ENCODE results near the gene AQP3. TPM values are rescaled to one million over a fixed set of nuclear protein-coding genes. Genes with fewer than 3 reads are reported as not detected.

The AQP3 gene
- total RNA-seq, 3 donors from 2014 or later: 2.6 to 8.3 (median 3.9) TPM

GRCh38 chr9:33471361-33471760 is 24.0 kb upstream of the AQP3 start:
- DNase-seq (no peak), ATAC-seq (no peak)
- H3K9me3 ChIP-seq: no peaks in the 10 kb centered on the region
- intact Hi-C loops (cut with DNase I, micrococcal nuclease): no loop called here
- H3K36me3 ChIP-seq (ENCODE audit: low read depth): peaks cover 7% of the 10 kb centered on the region
- no peak overlapping the region for H3K4me3 ChIP-seq
- H3K4me1 ChIP-seq (ENCODE audit: low read depth): peaks cover 9% of the 10 kb centered on the region
- no peak for TF ChIP-seq CTCF (IDR thresholded peaks at IDR 0.05)

DNA sequence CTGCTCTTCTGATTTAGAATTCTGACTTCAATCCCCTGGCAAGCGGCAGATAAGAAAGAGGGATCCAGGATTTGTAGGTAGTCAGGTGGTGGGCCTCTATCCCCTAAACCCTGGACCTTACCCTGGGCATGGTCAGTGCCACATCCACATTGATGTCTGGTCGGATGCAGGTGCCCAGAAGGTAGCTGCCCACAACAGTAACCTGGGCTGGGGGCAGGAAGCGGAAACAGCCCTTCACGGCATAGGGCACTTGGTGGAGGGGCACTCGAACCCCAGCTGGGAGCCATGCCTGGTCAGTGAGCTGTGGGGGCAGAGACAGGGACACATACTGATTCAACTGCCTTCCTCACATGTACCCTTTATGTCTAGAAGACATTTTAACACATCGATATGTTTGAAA is 22.5 kb upstream of the AQP3 start:
- Histone ChIP-seq H3K36me3 (ENCODE audit: low read depth) (peaks cover 15% of the 10 kb centered on the region), H3K9me3 (no peaks in the 10 kb centered on the region), H3K4me1 (ENCODE audit: low read depth) (peaks cover 9% of the 10 kb centered on the region), H3K4me3 (no peak overlapping the region)
- ATAC-seq (no peak), DNase-seq (no peak)
- intact Hi-C loops (cut with DNase I, micrococcal nuclease): no loop called here
- no peak for TF ChIP-seq CTCF (IDR thresholded peaks at IDR 0.05)

DNA sequence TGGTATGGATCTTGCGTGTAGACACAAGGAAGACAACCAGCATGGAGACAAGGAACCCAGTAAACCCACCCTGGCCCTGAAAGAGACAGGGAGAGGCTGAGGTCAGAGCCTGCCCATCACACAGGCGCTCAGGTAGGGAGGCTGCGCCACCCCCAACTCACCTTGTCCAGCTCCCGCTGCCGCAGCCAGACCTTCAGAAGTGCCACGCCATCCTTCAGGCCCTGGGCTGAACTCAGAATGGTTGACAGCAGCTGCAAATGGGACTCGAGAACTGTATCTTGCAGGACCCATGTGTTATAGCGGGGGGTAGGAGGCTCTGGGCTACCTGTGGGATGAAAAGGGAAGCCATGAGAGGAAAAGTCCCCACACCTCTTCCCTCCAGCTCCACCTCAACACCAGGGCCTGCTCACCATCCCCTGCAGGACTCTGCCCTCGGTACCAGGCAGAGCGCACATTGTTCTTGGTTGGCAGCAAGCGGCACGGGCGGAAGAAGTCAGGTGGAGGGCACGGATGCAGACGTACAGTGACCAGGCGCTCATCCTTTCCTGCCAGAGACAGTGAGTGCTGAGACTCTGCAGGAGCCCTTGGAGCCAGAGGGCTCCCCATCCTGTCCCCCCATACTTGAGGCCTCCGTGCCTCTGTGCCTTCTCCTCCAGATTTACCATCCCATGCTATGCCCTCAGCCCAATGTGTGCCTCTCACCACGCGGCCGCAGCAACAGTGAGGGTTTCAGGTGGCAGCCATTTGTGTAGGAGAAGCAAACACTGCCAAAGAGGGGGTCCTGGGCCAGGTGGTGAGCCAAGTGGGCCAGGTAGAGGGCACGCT is 21.6 kb upstream of the AQP3 start:
- peaks cover 15% of the 10 kb centered on the region for H3K36me3 ChIP-seq (ENCODE audit: low read depth)
- no peak for ATAC-seq
- TF ChIP-seq CTCF (IDR thresholded peaks at IDR 0.05): no peak
- no peaks in the 10 kb centered on the region for H3K9me3 ChIP-seq
- H3K4me3 ChIP-seq: no peak overlapping the region
- H3K4me1 ChIP-seq (ENCODE audit: low read depth): peaks cover 9% of the 10 kb centered on the region
- no peak for DNase-seq
- intact Hi-C loops (cut with DNase I, micrococcal nuclease): no loop called here

GRCh38 chr9:33468215-33468730 is 20.9 kb upstream of the AQP3 start:
- no peaks in the 10 kb centered on the region for H3K9me3 ChIP-seq
- peaks cover 15% of the 10 kb centered on the region for H3K36me3 ChIP-seq (ENCODE audit: low read depth)
- no peak overlapping the region for H3K4me3 ChIP-seq
- ATAC-seq: no peak
- intact Hi-C loops (cut with DNase I, micrococcal nuclease): no loop called here
- H3K4me1 ChIP-seq (ENCODE audit: low read depth): peaks cover 9% of the 10 kb centered on the region
- no peak for TF ChIP-seq CTCF (IDR thresholded peaks at IDR 0.05)
- DNase-seq: peak in 1 of 3 donors; percentile 16

DNA sequence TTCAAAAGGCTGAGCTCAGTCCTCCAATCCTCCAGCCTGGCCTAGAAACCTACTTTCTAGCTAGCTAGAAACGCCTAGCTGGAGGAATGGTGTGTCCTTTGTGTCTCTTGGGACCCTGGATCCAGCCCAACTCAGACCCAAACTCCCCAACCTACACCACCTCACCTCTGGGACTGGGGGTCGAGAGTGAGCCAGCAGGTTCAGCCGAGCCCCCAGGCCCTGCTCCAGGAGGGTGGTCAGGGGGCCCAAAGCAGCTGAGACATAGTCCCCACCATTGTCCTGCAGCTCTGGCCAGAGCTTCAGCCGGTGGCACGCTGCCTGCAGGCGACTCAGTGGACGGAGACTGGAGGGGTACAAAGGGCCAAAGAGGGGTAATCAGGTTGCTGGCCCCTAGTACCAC is 20.1 kb upstream of the AQP3 start:
- intact Hi-C loops (cut with DNase I, micrococcal nuclease): no loop called here
- no peak overlapping the region for H3K4me3 ChIP-seq
- H3K9me3 ChIP-seq: no peaks in the 10 kb centered on the region
- no peak for TF ChIP-seq CTCF (IDR thresholded peaks at IDR 0.05)
- ATAC-seq (no peak), DNase-seq (peak in 1 of 3 donors; percentile 31)
- peaks cover 15% of the 10 kb centered on the region for H3K36me3 ChIP-seq (ENCODE audit: low read depth)
- peaks cover 2% of the 10 kb centered on the region for H3K4me1 ChIP-seq (ENCODE audit: low read depth)

All from mucosa of descending colon (tissue), 3 donors.